ENCODE results near the gene RDH16.
"Not testable (repeated sequence)": the region's sequence is repeated elsewhere in the genome, so short reads cannot be mapped to it uniquely, and the experiment has no call there.

Gene RDH16

DNA sequence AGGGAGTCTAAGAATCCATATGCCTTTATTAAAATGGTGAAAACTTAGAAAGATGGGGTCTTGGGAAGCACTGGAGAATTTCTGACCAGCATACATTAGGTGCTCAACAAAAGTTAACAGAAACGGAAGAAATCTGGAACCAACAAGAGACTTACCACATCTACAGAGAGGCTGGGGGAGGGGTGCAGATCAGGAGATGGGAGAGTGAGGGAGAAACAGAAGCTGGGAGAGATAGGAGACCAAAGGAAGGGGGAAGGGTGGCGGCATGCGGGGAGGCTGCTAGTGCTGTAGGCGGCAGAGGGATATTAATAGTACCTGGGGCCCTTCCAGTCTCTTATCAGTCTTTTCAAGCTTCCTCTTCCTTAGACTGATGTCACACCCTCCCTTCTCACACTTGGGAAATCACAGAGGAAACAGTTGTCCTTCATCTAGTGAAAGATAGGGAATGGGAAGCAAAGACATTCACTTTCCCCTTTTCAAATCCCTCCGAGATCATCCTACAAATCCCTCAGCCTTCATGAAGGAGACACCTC is 30.9 kb upstream of the RDH16 start:
- no peak for DNase-seq

DNA sequence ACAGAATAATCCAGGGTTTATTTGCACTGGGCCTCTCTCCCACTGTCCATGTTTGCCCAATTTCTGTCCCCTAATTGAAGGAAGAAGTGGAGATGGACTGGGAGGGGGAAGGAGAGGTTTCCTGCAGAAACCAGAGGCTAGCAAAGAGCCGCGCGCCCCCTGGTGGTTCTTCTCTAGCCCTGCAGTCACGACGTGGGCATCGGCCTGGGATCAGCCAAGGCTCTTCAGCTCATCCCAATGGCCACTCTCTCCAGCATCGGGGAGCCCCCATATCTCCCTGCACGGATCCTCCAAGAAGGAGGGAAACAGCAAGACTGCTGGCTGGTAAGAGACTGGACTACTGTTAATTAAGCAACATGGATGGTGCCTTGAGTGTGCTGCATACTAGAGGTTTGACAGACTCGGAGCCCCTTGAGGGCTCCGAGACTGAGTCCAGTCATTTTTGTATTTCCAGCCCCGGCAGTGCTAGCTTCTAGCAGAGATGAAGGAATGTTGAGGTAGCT is 30.2 kb upstream of the RDH16 start:
- peak; percentile 9 to 77 (median 62) for DNase-seq

DNA sequence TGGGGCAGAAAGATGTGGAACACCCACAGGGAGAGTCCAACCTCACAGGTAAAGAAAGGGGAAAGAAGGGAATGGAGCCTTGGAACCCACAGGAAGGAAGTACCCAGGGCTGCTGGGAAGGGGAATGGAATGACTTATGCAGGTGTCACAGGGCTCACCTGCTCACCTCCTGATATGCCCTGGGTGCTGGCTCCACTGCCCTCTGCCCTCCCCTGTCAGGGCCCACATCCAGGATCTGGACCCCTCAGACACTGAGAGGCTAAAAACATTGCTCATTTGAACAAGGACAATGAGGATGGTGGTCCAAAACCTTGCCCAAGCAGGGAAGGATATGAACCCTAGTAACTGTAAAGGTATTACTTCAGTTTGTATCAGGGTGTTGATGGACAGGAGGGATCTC is 29.6 kb upstream of the RDH16 start:
- DNase-seq, result no peak

DNA sequence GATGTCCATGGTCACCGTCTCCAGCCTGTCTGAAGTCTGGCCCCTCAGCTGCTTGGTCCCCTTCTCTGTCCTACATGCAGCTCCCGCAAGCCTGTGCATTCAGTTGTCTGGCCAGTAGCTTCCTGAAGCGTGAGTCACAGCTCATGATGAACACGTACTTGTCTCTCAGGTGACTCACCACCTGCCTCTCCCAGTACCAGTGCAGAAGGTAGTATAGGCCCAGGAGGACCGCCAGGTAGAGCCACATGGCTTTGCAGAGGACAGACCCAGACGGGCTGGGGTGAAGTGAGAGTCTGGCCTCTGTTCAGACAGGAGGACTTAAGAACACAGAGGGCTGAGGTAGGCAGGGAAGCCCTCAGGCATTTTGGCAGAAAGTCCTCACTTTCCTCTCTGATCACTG is 28.3 kb upstream of the RDH16 start:
- DNase-seq, result not testable (repeated sequence)

DNA sequence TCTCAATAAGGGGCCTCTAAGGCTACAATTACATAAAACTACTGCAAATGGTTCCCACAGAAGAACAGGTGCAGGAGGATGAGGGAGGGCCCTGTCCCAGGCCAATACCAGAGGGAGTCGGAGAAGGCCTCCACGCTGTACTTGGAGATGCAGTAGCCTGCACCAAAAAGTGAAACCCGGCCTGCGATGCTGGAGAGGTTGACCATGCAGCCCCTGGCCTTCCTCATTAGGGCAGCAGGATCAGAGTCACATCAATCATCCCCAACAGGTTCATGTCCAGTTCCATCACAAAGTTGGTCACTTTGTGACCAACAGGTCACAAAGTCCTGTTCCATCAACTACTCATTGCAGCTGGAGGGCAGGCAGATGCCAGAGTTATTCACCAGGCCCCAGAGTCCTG is 26.0 kb upstream of the RDH16 start:
- DNase-seq, result no peak

DNA sequence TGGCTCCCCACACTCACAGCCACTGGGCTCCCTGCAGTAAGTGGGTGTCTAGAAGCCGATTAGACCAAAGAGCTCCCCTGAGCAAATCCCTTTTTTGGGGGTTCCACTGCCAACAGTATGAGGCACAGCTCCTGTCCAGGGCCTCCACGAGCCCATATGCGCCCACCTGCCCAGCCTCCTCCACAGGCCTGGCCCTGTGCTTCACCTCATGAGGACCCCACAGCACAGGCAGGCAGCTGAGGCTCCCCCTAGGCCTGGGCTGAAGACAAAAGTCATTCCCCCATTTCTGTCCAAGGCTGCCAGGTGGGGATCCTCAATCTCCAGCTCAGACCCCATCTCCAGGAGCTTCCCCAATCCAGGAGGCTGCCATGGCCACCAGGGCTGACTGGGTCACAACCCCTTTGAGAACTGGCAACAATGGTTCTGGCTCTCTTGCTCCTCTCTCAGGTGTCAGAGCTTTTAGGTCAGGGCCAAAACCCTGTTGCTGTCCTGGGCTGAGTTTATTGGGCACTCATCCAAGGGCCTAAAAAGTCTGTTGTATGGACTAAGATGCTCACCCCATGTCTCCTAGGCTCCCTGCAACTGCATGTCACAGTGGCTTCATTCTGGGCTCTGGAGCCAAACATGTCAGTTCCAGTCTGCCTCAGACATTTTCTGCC is 25.3 kb upstream of the RDH16 start:
- DNase-seq, result not testable (repeated sequence)

DNA sequence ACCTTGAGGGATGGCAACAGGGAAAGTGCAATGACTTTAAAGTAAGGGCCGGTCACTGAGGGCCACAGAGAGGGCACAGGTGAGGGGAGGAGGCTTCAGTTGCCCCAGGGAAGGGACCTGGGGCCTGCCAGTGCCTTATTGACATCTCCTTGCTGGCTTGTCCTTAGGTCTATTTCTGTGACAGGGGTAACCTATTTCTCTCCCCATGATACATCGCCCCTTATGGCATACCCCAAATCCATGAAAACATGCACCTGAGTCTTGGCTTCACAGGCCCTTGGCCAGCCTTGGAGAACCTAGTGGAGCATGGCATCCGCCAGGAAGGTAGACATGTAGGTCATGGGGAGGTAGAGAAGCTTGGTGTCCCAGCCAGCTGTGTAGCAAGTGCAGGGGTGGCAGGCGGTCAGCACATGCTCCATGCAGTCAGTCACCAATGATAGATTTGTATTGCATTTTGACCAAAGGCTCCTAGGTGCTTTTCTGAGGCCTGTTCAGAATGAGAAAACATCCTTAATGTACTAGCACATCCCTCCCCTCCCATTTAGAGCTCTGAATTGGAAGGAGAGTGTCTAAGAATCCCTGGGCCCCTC is 23.6 kb upstream of the RDH16 start:
- DNase-seq, result no peak

DNA sequence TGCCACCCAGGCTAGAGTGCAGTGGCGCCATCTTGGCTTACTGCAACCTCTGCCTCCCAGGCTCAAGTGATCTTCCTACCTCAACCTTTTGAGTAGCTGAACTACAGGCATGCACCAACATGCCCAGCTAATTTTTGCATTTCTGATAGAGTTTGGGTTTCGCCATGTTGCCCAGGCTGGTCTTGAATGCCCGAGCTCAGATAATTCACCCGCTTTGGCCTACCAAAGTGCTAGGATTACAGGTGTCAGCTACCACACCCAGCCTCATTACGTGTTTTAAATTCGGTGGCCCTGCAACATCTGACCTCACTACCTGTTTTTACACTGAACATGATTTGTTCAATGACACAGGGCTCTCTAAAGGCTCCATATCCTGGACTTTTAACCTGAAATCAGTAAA is 22.9 kb upstream of the RDH16 start:
- no peak for DNase-seq

DNA sequence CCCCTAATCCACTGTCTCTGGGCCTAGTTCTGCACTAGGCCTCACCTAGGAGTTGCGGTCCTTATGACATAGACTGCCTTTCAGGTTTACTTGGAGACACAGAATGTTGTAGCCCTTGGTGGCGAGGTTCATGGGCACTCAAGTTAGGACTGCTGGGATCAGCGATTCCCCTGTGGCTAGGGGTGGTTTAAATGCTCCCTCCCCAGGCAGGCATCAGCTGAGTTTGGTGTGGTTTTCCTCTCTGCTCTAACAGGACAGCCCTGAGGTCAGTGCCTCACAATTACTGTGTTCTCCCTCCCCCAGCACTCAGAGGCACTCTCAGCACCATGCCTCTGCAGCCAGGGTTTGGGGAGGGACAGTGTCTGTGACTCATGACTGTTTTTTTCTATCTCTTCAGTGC is 22.2 kb upstream of the RDH16 start:
- DNase-seq, result no peak

DNA sequence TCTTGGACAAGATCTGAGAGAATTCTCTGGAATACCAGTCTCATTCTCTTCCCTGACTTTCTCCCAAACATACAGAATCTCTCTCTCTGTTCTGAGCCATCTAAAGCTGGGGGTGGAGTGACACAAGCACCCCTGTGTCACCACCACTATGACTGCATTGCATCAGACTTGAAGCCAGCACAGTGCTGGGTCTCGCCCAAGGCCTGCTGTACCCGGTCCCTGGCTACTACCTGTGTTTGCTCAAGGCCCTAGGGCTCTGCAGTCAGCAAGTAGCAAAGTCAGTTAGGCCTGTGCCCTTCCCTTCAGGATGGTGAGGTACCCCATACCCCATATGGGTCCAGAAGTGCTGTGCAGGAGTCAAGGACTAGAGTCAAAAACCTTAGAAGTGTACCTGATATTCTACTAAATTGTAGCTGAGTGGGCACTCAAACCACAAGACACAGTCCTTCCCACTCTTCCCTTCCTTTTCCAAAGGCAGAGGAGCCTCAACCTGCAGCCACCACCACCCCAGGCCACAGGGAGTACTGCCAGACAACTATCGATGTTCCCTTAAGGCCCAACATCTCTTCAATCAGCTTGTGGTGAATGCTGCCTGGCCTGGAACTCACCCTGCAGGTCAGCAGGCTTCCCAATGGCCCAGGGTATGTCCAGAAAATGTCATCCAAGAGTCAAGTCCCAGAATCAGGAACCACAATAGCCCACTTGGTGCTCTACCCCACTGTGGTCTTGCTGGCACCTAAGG is 21.2 kb upstream of the RDH16 start:
- no peak for DNase-seq

DNA sequence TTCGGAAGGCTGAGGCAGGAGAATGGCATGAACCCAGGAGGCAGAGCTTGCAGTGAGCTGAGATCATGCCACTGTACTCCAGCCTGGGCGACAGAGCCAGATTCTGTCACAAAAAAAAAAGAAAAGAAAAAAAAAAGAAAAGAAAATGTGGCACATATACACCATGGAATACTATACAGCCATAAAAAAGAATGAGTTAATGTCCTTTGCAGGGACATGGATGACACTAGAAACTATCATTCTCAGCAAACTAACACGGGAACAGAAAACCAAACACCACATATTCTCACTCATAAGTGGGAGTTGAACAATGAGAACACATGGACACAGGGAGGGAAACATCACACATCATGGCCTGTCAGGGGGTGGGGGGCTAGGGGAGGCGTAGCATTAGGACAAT is 20.0 kb upstream of the RDH16 start:
- DNase-seq, result not testable (repeated sequence)

DNA sequence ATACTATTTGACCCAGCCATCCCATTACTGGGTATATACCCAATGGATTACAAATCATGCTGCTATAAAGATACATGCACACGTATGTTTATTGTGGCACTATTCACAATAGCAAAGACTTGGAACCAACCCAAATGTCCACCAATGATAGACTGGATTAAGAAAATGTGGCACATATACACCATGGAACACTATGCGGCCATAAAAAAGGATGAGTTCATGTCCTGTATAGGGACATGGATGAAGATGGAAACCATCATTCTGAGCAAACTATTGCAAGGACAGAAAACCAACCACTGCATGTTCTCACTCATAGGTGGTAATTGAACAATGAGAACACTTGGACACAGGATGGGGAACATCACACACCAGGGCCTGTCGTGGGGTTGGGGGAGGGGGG is 16.8 kb upstream of the RDH16 start:
- not testable (repeated sequence) for DNase-seq

DNA sequence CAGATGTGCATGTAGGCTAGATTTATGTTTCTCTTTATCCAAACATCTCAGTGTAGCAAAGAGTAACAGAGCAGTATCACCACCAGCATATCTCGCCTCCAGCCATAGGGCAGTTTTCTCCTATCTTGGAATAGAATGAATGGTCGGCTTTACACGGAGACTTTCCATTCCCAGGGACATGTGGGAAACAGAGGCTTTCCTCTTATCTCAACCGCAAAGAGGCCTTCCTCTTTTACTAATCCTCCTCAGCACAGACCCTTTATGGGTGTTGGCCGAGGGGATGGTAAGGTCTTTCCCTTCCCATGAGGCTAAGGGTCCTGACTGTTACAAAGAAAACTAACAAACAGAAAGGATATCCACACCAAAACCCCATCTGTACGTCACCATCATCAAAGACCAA is 11.5 kb upstream of the RDH16 start:
- not testable (repeated sequence) for DNase-seq

DNA sequence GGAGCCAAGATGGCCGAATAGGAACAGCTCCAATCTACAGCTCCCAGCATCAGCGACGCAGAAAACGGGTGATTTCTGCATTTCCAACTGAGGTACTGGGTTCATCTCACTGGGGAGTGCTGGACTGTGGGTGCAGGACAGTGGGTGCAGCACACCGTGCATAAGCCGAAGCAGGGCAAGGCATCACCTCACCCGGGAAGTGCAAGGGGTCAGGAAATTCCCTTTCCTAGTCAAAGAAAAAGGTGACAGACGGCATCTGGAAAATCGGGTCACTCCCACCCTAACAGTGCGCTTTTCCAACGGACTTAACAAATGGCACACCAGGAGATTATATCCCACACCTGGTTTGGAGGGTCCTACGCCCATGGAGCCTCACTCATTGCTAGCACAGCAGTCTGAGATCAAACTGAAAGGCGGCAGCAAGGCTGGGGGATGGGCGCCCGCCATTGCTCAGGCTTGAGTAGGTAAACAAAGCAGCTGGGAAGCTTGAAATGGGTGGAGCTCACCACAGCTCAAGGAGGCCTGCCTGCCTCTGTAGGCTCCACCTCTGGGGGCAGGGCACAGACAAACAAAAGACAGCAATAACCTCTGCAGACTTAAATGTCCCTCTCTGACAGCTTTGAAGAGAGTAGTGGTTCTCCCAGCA is 8.7 kb upstream of the RDH16 start:
- DNase-seq, result not testable (repeated sequence)

DNA sequence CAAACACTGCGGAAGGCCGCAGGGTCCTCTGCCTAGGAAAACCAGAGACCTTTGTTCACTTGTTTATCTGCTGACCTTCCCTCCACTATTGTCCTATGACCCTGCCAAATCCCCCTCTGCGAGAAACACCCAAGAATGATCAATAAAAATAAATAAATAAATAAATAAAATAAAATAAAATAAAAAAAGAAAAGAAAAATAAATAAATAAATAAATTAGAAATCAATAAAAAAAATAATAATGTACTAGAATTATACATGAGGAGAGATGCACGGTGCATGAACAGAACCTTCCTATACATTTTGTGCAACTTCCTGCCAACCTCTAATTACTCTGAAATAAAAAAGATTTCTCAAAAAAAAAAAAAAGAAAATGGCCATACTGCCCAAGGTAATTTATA is 7.7 kb upstream of the RDH16 start:
- DNase-seq, result not testable (repeated sequence)

DNA sequence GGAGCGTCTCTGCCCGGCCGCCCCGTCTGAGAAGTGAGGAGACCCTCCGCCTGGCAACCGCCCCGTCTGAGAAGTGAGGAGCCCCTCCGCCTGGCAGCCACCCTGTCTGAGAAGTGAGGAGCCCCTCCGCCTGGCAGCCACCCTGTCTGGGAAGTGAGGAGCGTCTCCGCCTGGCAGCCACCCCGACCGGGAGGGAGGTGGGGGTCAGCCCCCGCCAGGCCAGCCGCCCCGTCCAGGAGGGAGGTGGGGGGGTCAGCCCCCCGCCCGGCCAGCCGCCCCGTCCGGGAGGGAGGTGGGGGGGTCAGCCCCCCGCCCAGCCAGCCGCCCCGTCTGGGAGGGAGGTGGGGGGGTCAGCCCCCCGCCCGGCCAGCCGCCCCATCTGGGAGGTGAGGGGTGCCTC is 6.1 kb upstream of the RDH16 start:
- DNase-seq, result not testable (repeated sequence)

DNA sequence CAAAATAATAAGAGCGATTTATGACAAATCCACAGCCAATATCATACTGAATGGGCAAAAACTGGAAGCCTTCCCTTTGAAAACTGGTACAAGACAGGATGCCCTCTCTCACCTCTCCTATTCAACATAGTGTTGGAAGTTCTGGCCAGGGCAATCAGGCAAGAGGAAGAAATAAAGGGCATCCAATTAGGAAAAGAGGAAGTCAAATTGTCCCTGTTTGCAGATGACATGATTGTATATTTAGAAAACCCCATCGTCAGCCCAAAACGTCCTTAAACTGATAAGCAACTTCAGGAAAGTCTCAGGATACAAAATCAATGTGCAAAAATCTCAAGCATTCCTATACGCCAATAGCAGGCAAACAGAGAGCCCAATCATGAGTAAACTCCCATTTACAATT is 4.8 kb upstream of the RDH16 start:
- not testable (repeated sequence) for DNase-seq

DNA sequence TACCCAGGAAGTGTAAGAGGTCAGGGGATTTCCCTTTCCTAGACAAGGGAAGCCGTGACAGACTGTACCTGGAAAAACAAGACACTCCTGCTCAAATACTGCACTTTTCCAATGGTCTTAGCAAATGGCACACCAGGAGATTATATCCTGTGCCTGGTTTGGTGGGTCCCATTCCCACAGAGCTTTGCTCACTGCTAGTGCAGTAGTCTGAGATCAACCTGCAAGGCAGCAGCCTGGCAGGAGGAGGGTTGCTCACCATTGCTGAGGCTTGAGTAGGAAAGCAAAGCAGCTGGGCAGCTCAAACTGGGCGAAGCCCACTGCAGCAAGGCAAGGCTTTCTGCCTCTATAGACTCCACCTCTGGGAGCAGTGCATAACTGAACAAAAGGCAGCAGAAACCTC is 1.0 kb upstream of the RDH16 start:
- no peak for DNase-seq

DNA sequence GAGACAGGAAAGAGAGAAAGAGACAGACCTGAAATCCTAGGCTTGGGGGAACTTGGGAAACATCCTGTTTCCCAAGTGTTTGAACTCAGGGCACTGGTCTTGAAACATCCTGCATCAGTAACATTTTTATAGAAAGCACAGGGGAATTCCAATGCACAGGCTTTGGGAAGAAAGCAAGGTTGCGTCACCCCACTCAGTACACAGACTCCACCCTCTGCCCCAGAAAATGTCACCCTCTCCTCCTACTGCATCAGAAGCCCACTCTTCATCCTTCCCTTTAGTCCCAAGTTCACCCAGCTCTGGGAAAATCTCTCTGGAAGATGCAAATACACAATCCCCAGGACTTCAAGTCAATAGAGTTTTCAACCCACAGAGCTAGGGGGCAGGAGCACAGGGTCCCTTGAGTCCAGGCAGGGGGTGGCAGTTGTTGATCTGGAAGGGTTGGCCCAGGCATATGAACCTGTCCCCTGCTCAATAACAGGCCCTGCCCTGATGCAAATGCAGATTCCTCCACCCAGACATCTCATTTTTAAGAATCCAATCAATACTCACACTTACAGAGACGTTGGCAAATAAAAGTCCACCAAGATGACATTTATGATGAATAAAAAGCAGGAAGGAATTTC is 1.7 kb downstream of the RDH16 start:
- DNase-seq, result no peak

DNA sequence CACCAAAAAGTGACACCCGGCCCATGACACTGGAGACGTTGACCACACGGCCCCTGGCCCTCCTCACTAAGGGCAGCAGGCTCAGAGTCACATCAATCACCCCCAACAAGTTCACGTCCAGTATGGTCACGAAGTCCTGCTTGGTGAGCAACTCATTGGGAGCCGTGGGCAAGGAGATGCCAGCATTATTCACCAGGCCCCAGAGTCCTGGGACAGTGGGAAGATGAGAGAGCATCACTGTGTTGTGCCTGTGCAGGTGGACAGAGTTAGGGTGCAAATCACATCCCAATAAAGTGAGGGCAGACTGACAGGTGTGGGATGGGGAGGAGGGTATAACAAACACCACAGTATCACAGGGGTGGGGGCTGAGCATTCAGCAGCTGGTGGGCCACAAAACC is 2.5 kb downstream of the RDH16 start:
- no peak for DNase-seq

DNA sequence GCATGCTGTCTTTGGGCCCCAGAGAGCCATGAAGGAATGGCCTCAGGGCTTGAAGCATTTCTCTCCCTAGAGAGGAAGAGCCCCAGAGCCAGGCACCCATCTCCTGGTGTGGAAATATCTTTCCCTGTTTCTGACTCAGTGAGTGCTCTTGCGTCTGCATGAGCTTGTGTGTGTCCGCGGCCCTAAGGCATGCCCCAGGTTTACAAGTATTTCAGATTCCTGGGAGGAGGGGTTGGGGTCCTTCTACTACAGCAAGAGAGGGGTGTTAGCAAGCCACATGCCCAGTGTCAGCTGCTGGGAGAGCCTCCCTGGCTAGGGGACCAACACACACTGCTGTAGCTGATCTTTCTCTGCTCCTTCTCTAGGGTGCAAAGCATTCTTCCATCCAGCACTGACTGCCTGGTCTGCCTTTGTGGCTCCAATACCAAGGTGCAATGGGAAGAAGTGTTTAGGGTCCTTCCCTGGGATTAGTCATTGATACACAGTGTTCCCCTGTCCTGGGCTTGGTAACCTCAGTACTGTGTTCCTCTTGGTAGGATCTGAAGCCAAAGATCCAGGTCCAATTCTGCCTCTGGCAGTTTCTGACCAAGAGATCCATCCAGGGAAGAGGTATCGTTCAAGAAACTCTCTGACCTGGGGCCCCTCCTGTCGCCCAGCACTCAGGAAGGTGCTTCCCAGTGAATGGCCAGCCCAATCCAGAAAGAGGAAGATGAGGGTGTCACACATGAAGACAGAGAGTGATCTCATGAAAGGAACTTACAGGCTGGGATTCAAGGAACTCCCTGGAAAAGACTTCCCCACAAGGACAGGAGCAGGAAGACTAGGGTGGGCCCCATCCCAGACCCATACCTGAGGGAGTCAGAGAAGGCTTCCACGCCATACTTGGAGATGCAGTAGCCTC is 3.1 kb downstream of the RDH16 start:
- no peak for DNase-seq

DNA sequence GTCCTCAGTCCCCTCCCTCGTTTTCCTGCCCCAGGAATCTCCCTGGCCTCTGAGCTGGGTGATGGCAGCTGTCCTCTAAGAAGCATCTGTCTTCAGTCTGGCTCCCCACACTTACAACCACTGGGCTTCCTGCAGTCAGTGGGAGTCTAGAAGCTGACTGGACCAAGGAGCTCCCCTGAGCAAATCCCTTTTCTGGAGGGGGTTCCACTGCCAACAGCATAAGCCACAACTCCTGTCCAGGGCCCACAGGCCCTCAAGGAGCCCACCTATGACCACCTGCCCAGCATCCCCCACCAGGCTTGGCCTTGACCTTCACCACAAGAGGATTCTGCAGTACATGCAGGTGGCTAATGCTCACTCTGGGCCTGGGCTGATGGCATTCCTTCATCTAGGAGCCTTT is 4.1 kb downstream of the RDH16 start:
- no peak for DNase-seq
